ENCODE results near the gene AGPAT1.

DNA sequence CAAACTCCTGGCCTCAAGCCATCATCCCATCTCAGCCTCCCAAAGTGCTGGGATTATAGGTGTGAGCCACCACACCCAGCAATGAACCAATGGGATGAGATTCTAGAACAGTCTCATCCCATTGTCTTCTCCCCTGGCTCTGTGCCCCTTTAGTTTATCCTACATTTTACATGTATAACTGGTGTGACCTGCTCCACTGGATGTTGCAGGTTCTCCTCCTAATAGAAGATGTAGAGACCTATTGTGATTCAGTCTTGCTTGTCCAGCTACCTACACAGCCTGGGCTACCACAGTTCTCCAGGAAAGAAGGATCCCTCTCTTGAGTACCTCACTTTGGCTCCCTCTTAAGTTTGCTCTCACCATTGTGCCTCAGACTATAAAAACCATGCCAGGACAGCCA, 43.8 kb downstream of the AGPAT1 start:
- TF ChIP-seq, protein P1, sequence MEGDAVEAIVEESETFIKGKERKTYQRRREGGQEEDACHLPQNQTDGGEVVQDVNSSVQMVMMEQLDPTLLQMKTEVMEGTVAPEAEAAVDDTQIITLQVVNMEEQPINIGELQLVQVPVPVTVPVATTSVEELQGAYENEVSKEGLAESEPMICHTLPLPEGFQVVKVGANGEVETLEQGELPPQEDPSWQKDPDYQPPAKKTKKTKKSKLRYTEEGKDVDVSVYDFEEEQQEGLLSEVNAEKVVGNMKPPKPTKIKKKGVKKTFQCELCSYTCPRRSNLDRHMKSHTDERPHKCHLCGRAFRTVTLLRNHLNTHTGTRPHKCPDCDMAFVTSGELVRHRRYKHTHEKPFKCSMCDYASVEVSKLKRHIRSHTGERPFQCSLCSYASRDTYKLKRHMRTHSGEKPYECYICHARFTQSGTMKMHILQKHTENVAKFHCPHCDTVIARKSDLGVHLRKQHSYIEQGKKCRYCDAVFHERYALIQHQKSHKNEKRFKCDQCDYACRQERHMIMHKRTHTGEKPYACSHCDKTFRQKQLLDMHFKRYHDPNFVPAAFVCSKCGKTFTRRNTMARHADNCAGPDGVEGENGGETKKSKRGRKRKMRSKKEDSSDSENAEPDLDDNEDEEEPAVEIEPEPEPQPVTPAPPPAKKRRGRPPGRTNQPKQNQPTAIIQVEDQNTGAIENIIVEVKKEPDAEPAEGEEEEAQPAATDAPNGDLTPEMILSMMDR (IDR thresholded peaks at IDR 0.05) = no peak
- TF ChIP-seq ZFX (IDR thresholded peaks at IDR 0.05; ENCODE audit: borderline replicate concordance) = no peak

Measured in 22Rv1 (cell line).